G401.6 (cell line): ENCODE data around the gene PGM1.

ENCODE experiments used
- FAIRE-seq: peaks from 2 replicates; lab custom pipeline; 2012; peaks lifted over from hg19 to GRCh38; lab: Jason Lieb, UNC

The PGM1 gene

GRCh38 chr1:63634471-63634870 lies 41.3 kb downstream of the PGM1 start:
- no peak for FAIRE-seq

- no peak for FAIRE-seq
Observed at GRCh38 chr1:63635681-63636080, 42.5 kb downstream of the PGM1 start.

GRCh38 chr1:63636192-63637105 lies 43.2 kb downstream of the PGM1 start:
- FAIRE-seq, result no peak

GRCh38 chr1:63638471-63638870 lies 45.3 kb downstream of the PGM1 start:
- FAIRE-seq, result no peak

- FAIRE-seq, result no peak
Observed at GRCh38 chr1:63638875-63639274, 45.7 kb downstream of the PGM1 start.

- FAIRE-seq, result no peak
Observed at GRCh38 chr1:63640633-63641567, 47.7 kb downstream of the PGM1 start.

- FAIRE-seq, result no peak
Observed at GRCh38 chr1:63641615-63642014, 48.4 kb downstream of the PGM1 start.

GRCh38 chr1:63642901-63643300 lies 49.7 kb downstream of the PGM1 start:
- no peak for FAIRE-seq

- no peak for FAIRE-seq
Observed at GRCh38 chr1:63643517-63643916, 50.3 kb downstream of the PGM1 start.

GRCh38 chr1:63643926-63644325 lies 50.7 kb downstream of the PGM1 start:
- FAIRE-seq, result no peak

- FAIRE-seq, result no peak
Observed at GRCh38 chr1:63645317-63645716, 52.1 kb downstream of the PGM1 start.

GRCh38 chr1:63648689-63649088 lies 55.5 kb downstream of the PGM1 start:
- FAIRE-seq, result no peak

GRCh38 chr1:63651161-63651701 lies 58.0 kb downstream of the PGM1 start:
- FAIRE-seq, result no peak

GRCh38 chr1:63653976-63654375 lies 60.8 kb downstream of the PGM1 start:
- FAIRE-seq, result no peak

- no peak for FAIRE-seq
Observed at GRCh38 chr1:63659448-63659847, 66.2 kb downstream of the PGM1 start.

GRCh38 chr1:63662056-63662836 lies 69.0 kb downstream of the PGM1 start:
- FAIRE-seq, result no peak

GRCh38 chr1:63662841-63663240 lies 69.6 kb downstream of the PGM1 start:
- FAIRE-seq, result no peak

GRCh38 chr1:63663301-63663700 lies 70.1 kb downstream of the PGM1 start:
- FAIRE-seq, result no peak

- FAIRE-seq, result no peak
Observed at GRCh38 chr1:63663873-63664272, 70.7 kb downstream of the PGM1 start.

GRCh38 chr1:63664742-63665141 lies 71.5 kb downstream of the PGM1 start:
- FAIRE-seq, result no peak

GRCh38 chr1:63665410-63665809 lies 72.2 kb downstream of the PGM1 start:
- no peak for FAIRE-seq

GRCh38 chr1:63665824-63666223 lies 72.6 kb downstream of the PGM1 start:
- FAIRE-seq, result no peak
